GM04503 (cell line): ENCODE results near the gene PEX13.
"Not testable (repeated sequence)": the region's sequence is repeated elsewhere in the genome, so short reads cannot be mapped to it uniquely, and the experiment has no call there.

Experiments
- DNase-seq: peaks from one replicate; pipeline ENCODE4 v3.0.0-alpha.2; 2012; ENCODE audit warnings: low read depth

The PEX13 gene

GRCh38 chr2:61006486-61007105, 10.9 kb upstream of the PEX13 start:
- no peak for DNase-seq

- DNase-seq = no peak
Measured at GRCh38 chr2:61009355-61009754, 8.2 kb upstream of the PEX13 start.

GRCh38 chr2:61011678-61012077, 5.8 kb upstream of the PEX13 start:
- no peak for DNase-seq

- peak; percentile 53 for DNase-seq
Measured at GRCh38 chr2:61012303-61012702, 5.2 kb upstream of the PEX13 start.

- DNase-seq = no peak
Measured at GRCh38 chr2:61013382-61013781, 4.1 kb upstream of the PEX13 start.

- DNase-seq = no peak
Measured at GRCh38 chr2:61014763-61015162, 2.8 kb upstream of the PEX13 start.

GRCh38 chr2:61015976-61016375, 1.5 kb upstream of the PEX13 start:
- DNase-seq = no peak

- no peak for DNase-seq
Measured at GRCh38 chr2:61016392-61017002, 1.0 kb upstream of the PEX13 start.

- DNase-seq = no peak
Measured at GRCh38 chr2:61017003-61017555, 441 bp upstream of the PEX13 start.

GRCh38 chr2:61018318-61018755, 817 bp downstream of the PEX13 start:
- DNase-seq = no peak

GRCh38 chr2:61018798-61019197, 1.3 kb downstream of the PEX13 start:
- DNase-seq = no peak

GRCh38 chr2:61021228-61021660, 3.7 kb downstream of the PEX13 start:
- DNase-seq = no peak

- DNase-seq = no peak
Measured at GRCh38 chr2:61023670-61024069, 6.2 kb downstream of the PEX13 start.

GRCh38 chr2:61029533-61029932, 12.0 kb downstream of the PEX13 start:
- no peak for DNase-seq

- DNase-seq = not testable (repeated sequence)
Measured at GRCh38 chr2:61034592-61034991, 17.1 kb downstream of the PEX13 start.

GRCh38 chr2:61036643-61037042, 19.1 kb downstream of the PEX13 start:
- DNase-seq = not testable (repeated sequence)

- no peak for DNase-seq
Measured at GRCh38 chr2:61042807-61043206, 25.3 kb downstream of the PEX13 start.

GRCh38 chr2:61044636-61045035, 27.1 kb downstream of the PEX13 start:
- no peak for DNase-seq

- DNase-seq = no peak
Measured at GRCh38 chr2:61045226-61045625, 27.7 kb downstream of the PEX13 start.

- no peak for DNase-seq
Measured at GRCh38 chr2:61045999-61046398, 28.5 kb downstream of the PEX13 start.

- DNase-seq = no peak
Measured at GRCh38 chr2:61055557-61055956, 38.0 kb downstream of the PEX13 start.

GRCh38 chr2:61057562-61057961, 40.0 kb downstream of the PEX13 start:
- no peak for DNase-seq

- no peak for DNase-seq
Measured at GRCh38 chr2:61059382-61059781, 41.9 kb downstream of the PEX13 start.
